Measurements from ENCODE around the gene MYO15A.

MYO15A gene

DNA sequence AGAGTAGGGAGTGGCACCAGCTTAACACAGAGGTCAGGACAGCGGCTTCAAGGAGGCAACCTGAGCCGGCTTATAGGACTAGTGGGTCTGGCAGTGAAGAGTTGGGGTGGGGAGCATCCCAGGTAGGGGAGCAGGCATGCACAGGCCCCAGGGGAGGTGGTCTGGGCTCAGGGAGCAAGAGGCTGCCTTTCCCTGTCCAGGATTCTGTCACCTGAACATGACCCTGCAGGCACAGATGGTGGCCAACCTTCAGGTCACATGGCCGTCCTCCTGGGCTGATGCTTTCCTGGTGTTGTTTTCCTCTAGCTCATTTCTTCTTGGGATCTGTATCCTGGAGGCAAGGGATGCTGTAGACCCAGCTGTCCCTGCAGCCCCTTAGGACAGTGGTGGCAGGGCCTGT lies 3.5 kb upstream of the MYO15A start:
- no peak for DNase-seq (ENCODE audit: insufficient read length, low spot score)
- FAIRE-seq, result no peak

DNA sequence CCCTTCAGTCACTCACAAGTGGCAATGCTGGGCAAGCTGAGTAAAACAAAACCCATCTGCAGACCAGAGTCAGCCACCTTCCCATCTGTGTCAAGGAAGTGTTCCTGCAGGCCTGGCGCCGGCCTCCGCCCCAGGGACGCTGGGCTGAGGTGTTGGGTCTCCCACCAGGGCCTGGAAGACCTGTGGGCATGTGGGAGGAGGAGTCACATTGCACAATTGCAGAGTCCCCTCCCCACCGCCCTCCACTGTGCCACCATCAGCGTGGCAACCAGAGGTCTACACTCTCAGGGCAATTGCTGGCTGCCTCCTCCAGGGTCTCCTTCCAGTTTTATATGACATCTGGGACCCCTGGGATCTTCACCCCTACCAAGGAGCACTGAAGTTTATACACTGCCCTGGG lies 3.0 kb upstream of the MYO15A start:
- no peak for DNase-seq (ENCODE audit: insufficient read length, low spot score)
- FAIRE-seq, result no peak

GRCh38 chr17:18106211-18106610 lies 2.3 kb upstream of the MYO15A start:
- FAIRE-seq, result no peak
- no peak for DNase-seq (ENCODE audit: insufficient read length, low spot score)

GRCh38 chr17:18107061-18107790 lies 1.3 kb upstream of the MYO15A start:
- no peak for FAIRE-seq
- DNase-seq (ENCODE audit: insufficient read length, low spot score), result no peak

DNA sequence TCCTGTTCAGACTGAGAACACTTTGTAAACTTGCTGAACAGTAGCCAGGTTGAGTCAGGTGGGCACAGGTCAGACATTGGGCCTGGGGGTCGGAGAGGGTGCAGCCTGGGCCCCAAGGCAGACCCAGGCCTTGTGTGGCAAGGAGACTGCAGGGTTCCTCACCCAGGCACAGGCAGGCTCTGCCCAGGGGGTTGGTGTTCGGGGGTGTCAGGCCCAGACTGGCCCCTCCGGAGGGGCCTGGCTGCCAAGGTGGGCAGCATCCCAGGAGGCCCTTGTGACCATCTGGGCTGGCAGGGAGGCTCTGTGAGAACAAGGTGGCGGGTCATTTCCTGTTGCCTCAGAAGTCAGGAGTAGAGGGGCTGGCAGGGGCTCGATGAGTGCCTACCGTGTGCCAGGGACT lies 585 bp upstream of the MYO15A start:
- FAIRE-seq (no peak), DNase-seq (ENCODE audit: insufficient read length, low spot score) (no peak)

- no peak for DNase-seq (ENCODE audit: insufficient read length, low spot score)
- FAIRE-seq, result no peak
Measured at GRCh38 chr17:18109935-18110485, 1.5 kb downstream of the MYO15A start.

DNA sequence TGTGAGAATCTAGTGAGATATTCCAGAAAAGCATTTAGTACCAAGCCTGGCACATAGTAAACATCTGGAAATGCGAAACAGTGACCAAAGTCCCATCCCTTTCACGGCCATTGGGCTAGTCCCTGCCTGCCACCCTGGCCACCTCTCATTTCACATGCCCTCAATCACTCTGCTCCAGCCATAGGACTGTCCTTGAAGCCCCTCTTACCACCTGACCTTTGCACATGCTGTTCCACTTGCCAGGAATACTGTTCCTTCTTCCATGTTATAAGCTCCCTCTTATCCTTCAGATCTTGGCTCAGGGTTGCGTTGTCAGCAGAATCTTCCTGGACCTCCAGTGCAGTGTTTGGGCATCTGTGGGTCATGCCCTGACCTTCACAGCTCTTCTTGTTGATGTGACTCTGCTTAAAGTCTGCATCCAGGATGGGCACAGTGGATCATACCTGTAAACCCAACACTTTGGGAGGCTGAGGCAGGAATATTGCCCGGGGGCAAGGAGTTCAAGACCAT lies 2.1 kb downstream of the MYO15A start:
- no peak for FAIRE-seq
- no peak for DNase-seq (ENCODE audit: insufficient read length, low spot score)

- FAIRE-seq (no peak), DNase-seq (ENCODE audit: insufficient read length, low spot score) (no peak)
Measured at GRCh38 chr17:18111330-18111971, 2.9 kb downstream of the MYO15A start.

- DNase-seq (ENCODE audit: insufficient read length, low spot score) (no peak), FAIRE-seq (no peak)
Measured at GRCh38 chr17:18115517-18115916, 7.0 kb downstream of the MYO15A start.

DNA sequence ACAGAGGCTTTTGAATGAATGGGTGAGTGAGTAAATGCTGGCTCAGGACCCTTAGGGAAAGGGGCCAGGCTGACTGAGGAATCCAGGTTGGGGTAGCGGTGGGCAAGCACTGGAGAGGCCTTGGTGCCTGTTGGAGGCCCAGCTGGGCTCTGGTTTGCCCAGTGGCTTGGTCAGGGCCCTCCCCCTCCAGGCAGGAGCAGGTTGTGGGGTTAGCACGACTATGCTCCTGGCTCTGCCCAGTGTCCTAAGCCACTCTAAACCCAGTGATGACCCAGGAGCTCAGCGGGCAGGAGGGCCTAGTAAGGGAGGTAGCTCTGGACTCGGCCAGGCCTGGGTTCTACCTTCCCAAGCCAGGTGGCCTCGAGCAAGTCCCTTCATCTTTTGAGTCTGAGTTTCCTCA lies 7.5 kb downstream of the MYO15A start:
- DNase-seq (ENCODE audit: insufficient read length, low spot score), result no peak
- FAIRE-seq, result no peak

- no peak for FAIRE-seq
- DNase-seq (ENCODE audit: insufficient read length, low spot score), result no peak
Measured at GRCh38 chr17:18117533-18117932, 9.0 kb downstream of the MYO15A start.

DNA sequence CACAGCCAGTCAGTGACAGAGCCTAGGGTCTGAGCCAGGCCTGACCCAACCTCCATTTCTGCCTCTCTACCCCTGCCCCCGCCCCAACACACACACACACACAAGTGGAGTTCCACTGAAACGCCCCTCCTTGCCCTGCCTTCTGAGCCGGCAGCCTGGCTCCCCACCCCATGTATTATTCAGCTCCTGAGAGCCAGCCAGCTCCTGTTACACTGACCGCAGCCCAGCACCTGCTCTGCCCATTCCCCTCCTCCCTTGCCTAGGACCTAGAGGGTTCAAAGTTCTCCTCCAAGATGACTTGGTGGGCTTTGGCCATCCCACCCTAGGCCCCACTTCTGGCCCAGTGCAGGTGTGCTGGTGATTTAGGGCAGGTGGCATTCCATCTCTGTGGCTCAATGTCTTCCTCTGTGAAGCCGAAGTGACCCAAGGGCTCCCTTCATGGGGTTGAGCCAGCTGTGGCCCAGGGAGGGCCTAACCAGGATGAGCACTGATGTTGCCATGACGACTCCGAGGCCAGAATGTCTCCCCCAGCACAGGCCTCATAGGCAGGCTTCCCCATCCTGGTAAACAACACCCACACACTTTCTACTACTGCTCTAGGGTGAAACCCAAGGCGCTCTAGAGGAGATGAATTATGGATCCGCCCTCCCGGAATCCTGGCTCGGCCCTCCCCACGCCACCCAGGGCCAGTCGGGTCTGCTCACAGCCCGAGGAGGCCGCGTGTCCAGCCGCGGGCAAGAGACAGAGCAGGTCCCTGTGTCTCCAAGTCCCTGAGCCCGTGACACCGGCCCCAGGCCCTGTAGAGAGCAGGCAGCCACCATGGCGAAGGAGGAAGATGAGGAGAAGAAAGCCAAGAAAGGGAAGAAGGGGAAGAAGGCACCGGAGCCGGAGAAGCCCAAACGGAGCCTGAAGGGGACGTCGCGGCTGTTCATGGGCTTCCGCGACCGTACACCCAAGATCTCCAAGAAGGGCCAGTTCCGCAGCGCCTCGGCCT lies 9.7 kb downstream of the MYO15A start:
- DNase-seq (ENCODE audit: insufficient read length, low spot score) (no peak), FAIRE-seq (no peak)

DNA sequence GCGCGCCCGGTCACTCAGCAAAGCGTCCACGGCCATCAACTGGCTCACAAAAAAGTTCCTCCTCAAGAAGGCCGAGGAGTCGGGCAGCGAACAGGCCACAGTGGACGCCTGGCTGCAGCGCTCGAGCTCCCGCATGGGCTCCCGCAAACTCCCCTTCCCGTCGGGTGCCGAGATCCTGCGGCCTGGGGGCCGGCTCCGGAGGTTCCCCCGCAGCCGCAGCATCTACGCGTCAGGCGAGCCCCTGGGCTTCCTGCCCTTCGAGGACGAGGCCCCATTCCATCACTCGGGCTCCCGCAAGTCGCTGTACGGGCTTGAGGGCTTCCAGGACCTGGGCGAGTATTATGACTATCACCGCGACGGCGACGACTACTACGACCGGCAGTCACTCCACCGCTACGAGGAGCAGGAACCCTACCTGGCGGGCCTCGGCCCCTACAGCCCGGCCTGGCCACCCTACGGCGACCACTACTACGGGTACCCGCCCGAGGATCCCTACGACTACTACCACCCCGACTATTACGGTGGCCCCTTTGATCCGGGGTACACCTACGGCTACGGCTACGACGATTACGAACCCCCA lies 10.7 kb downstream of the MYO15A start:
- FAIRE-seq, result no peak
- DNase-seq (ENCODE audit: insufficient read length, low spot score), result no peak

- DNase-seq (ENCODE audit: insufficient read length, low spot score), result no peak
- no peak for FAIRE-seq
Measured at GRCh38 chr17:18119938-18120337, 11.4 kb downstream of the MYO15A start.

DNA sequence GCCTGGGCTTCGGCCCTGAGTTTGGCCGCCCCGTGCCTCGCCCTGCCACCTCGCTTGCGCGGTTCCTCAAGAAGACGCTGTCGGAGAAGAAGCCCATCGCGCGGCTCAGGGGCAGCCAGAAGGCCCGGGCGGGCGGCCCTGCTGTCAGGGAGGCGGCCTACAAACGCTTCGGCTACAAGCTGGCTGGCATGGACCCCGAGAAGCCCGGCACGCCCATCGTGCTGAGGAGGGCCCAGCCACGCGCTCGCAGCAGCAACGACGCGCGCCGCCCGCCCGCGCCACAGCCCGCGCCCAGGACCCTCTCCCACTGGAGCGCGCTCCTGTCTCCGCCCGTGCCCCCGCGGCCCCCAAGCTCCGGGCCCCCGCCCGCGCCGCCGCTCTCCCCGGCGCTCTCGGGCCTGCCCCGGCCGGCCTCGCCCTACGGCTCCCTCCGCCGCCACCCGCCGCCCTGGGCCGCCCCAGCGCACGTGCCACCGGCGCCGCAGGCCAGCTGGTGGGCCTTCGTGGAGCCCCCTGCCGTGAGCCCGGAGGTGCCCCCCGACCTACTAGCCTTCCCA lies 12.0 kb downstream of the MYO15A start:
- no peak for DNase-seq (ENCODE audit: insufficient read length, low spot score)
- no peak for FAIRE-seq

GRCh38 chr17:18121144-18121910 lies 12.8 kb downstream of the MYO15A start:
- no peak for FAIRE-seq
- no peak for DNase-seq (ENCODE audit: insufficient read length, low spot score)

- no peak for FAIRE-seq
- DNase-seq (ENCODE audit: insufficient read length, low spot score), result no peak
Measured at GRCh38 chr17:18122990-18123753, 14.6 kb downstream of the MYO15A start.

- no peak for DNase-seq (ENCODE audit: insufficient read length, low spot score)
- no peak for FAIRE-seq
Measured at GRCh38 chr17:18124345-18125126, 16.0 kb downstream of the MYO15A start.

Data from GM19239 (cell line).